Measurements from ENCODE around the gene SPIRE2.
A peak's percentile ranks its signal among the peaks of the same experiment; 100 is the strongest.

The SPIRE2 gene

DNA sequence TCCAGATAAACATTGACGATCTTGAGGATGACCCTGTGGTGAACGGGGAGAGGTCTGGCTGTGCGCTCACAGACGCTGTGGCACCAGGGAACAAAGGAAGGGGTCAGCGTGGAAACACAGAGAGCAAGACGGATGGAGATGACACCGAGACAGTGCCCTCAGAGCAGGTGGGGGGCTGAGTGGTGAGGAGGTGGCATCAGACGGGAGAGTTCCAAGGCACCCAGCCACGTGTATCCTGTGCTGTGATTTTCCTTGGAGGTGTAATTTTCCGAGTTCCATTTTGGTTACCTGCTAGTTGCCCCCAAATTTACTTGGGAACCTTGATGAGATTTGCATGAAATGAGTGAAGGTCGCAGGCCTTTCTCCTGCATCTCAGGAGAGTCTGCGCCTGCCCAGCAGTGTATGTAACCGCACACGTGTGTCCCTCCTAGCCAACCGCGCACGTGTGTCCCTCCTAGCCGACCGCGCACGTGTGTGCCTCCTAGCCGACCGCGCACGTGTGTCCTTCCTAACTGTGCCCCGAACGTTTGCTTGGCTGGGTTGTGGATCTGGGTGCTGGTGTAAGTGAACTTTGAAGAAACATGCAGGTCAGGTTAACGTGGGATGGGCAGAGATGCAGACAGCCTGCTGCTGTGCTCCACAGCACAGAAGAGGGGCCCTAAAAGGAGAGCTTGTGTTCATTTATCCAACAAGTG is 55.2 kb downstream of the SPIRE2 start:
- TF ChIP-seq, protein P1, sequence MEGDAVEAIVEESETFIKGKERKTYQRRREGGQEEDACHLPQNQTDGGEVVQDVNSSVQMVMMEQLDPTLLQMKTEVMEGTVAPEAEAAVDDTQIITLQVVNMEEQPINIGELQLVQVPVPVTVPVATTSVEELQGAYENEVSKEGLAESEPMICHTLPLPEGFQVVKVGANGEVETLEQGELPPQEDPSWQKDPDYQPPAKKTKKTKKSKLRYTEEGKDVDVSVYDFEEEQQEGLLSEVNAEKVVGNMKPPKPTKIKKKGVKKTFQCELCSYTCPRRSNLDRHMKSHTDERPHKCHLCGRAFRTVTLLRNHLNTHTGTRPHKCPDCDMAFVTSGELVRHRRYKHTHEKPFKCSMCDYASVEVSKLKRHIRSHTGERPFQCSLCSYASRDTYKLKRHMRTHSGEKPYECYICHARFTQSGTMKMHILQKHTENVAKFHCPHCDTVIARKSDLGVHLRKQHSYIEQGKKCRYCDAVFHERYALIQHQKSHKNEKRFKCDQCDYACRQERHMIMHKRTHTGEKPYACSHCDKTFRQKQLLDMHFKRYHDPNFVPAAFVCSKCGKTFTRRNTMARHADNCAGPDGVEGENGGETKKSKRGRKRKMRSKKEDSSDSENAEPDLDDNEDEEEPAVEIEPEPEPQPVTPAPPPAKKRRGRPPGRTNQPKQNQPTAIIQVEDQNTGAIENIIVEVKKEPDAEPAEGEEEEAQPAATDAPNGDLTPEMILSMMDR (IDR thresholded peaks at IDR 0.05; ENCODE audit: extremely low read depth, missing control alignments): no peak
- peak; percentile 7 for DNase-seq (ENCODE audit: low spot score)

DNA sequence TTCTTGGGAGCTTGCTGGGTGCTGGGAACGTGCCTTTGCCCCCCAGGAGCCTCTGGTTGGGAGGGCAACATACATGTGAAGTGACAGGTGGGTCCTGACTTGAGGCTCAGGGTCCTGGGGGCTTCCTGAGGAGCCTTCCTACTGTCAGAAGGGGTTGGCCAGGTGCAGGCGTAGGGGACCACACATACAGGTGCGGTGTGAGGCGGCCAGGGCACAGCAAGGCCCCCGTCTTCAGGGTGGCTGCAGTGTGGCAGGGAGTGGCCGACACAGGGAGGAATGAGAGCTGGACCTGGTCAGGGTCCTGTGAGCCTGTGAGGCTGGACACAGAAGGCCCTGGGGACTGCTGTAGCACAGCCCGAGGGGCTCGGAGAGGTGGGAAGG is 55.8 kb downstream of the SPIRE2 start:
- DNase-seq (ENCODE audit: low spot score): no peak
- TF ChIP-seq, protein P1 (IDR thresholded peaks at IDR 0.05; ENCODE audit: extremely low read depth, missing control alignments): no peak

DNA sequence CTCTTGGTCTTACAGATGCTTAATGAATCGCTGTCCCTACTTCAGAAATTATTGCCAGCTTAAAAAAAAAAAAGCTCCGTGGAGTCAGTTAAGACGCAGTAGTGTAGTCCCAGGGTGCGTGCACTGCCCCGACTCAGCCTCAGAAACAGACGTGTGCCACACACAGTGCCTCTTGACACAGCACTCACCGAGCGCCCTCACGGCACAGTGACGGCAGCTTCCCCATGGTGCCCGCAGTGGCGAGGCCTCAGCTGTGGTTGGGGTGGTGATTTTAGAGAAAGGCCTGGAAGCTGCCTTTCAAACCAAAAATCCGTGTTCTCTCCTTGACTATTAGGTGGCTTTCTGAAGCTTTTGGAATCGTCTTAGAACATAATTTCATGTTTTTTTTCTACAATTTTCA is 59.0 kb downstream of the SPIRE2 start:
- TF ChIP-seq, protein P1 (IDR thresholded peaks at IDR 0.05; ENCODE audit: extremely low read depth, missing control alignments): no peak
- no peak for DNase-seq (ENCODE audit: low spot score)

DNA sequence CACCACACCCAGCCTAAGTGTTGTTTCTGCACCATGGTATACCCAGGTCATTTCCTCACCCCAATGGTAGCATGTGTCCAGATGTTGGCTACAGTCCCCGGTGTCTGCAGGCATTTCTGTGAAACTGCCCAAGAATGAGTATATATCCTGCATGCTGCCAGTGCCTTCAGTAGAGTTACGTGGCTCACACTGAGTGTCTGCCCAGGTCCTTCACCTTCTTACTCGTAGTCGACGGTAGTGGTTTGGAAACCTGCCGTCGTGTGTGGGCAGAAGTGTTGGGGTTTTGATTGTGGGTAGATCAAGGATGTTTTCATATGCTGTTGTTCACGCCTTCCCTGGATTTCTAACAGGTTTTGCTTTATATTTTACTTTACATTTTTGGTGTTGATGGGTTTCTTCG is 61.9 kb downstream of the SPIRE2 start:
- TF ChIP-seq, protein P1 (IDR thresholded peaks at IDR 0.05; ENCODE audit: extremely low read depth, missing control alignments): no peak

DNA sequence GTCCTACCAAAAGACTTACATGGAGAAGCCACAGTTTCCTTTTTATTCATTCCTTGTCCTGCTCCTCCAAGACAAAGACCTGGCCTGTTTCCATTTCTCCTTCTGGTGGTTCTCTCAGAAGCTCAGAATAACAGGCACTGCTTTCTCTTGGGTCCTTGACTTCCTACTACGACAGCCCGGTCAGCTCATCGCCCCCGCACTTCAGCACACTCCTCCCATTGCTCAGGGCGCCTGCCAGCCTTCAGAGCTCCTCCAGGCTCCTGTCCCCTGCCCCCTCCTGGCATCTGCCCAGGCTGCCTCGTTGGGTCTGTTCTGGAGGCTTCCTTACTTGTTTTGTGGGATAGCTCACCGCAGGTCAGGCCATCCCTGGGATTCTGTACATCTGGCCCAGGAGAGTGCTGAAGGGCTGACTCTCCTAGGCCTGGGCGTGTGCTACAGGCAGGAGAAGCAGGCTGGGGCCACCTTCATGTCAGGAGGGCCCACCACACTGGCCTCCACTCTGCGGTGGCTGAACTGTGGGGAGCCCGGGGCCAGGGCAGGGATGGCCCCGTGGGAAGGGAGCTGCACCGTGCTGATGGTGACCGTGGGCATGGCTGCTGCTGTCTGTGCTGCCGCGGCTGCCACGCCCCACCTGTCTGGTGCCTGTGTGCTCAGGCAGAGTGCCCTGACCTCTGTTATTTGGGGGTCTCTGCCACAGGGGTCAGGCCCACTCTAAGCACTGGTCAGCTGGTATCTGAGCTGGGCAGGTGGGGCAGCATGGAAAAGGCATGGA is 62.8 kb downstream of the SPIRE2 start:
- DNase-seq (ENCODE audit: low spot score): no peak
- TF ChIP-seq, protein P1 (IDR thresholded peaks at IDR 0.05; ENCODE audit: extremely low read depth, missing control alignments): no peak

More for the DNA sequence above, 61.9 kb downstream of the SPIRE2 start:
- DNase-seq (ENCODE audit: low spot score): no peak

DNA sequence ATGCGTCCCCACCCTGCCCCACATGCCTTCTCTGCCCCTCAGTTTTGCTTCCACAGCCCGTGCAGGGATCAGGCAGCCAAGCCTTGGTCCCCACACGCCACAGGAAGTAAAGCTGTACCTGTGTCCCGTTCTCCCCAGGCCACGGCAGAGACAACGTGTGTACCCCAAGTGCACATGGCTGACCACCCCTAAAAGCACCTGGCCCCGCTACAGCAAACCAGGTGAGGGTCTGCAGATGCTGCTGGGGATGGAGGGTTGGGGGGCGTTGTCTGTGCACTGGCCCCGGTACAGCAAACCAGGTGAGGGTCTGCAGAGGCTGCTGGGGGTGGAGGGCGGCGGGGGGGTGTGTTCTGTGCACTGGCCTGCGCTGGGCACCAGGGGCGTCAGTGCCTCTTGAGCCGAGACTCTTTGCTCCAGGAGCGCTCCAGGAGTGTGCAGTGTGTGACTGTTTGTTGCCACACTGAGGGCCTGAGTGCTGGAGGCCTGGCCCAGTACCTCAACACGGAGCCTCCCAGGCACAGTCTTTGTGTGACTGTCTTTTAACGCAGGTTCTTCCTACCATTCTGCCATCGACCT is 63.9 kb downstream of the SPIRE2 start:
- TF ChIP-seq, protein P1 (IDR thresholded peaks at IDR 0.05; ENCODE audit: extremely low read depth, missing control alignments): no peak

DNA sequence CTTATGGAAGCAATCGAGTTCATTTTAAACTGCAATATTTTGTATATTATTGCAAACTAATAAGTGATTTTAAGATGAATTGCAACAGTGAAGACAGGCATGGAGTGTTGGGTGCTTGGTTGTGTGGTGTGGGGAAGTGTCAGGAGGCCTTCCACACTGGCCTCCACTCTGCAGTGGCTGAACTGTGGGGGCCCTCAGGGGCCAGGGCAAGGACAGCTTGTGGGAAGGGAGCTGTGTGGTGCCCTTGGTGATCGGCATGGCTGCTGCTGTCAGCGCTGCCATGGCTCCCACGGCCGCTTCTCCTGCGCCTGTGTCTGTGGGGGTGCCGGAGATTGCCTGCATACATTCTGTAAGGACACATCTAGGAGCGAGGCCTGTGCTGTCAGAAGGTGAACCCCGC is 64.4 kb downstream of the SPIRE2 start:
- TF ChIP-seq, protein P1 (IDR thresholded peaks at IDR 0.05; ENCODE audit: extremely low read depth, missing control alignments): no peak
- no peak for DNase-seq (ENCODE audit: low spot score)

More for the DNA sequence above, 63.9 kb downstream of the SPIRE2 start:
- no peak for DNase-seq (ENCODE audit: low spot score)
